ENCODE measurements around the gene ERC2. TPM values are rescaled to one million over a fixed set of nuclear protein-coding genes. Genes with fewer than 3 reads are reported as not detected.

ERC2 gene
- total RNA-seq, 3 donors from 2014 or later (not counting 1 experiment from before 2014, with no cell fraction given): not detected

- Histone ChIP-seq H3K36me3 (ENCODE audit: control insufficient read depth, insufficient read depth, low read length) (no peaks in the 10 kb centered on the region), H3K4me1 (ENCODE audit: control insufficient read depth, insufficient read depth, low read length) (no peaks in the 10 kb centered on the region), H3K9me3 (ENCODE audit: control insufficient read depth, insufficient read depth, low read length) (peaks cover 3% of the 10 kb centered on the region), H3K27me3 (ENCODE audit: control insufficient read depth, insufficient read depth, low read length) (no peaks in the 10 kb centered on the region), H3K27ac (ENCODE audit: low read length) (no peak overlapping the region), H3K4me3 (ENCODE audit: low read length) (no peak overlapping the region)
- no peak for ATAC-seq
- Mint-ChIP-seq H3K9me3 (peaks cover 0 to 7% of the 10 kb centered on the region in 2 donors), H3K4me1 (no peaks in the 10 kb centered on the region), H3K27ac (no peak overlapping the region), H3K36me3 (no peaks in the 10 kb centered on the region), H3K27me3 (ENCODE audit: low read depth in 2 of 2) (no peaks in the 10 kb centered on the region), H3K4me3 (no peak overlapping the region)
- TF ChIP-seq CTCF (IDR thresholded peaks at IDR 0.05): no peak
- intact Hi-C loops (cut with micrococcal nuclease): no loop called here
- WGBS (ENCODE audit: insufficient coverage): 88% methylated on average over 3 of the region's 4 CpGs
- no peak for DNase-seq
These were observed 943.6 kb downstream of the ERC2 start for GRCh38 chr3:55524565-55525244.

- Mint-ChIP-seq H3K27ac (no peak overlapping the region), H3K4me3 (no peak overlapping the region), H3K27me3 (ENCODE audit: low read depth in 2 of 2) (no peaks in the 10 kb centered on the region), H3K9me3 (peaks cover 0 to 7% of the 10 kb centered on the region in 2 donors), H3K4me1 (no peaks in the 10 kb centered on the region), H3K36me3 (no peaks in the 10 kb centered on the region)
- Histone ChIP-seq H3K27me3 (ENCODE audit: control insufficient read depth, insufficient read depth, low read length) (no peaks in the 10 kb centered on the region), H3K4me1 (ENCODE audit: control insufficient read depth, insufficient read depth, low read length) (no peaks in the 10 kb centered on the region), H3K36me3 (ENCODE audit: control insufficient read depth, insufficient read depth, low read length) (no peaks in the 10 kb centered on the region), H3K9me3 (ENCODE audit: control insufficient read depth, insufficient read depth, low read length) (peaks cover 3% of the 10 kb centered on the region), H3K27ac (ENCODE audit: low read length) (no peak overlapping the region), H3K4me3 (ENCODE audit: low read length) (no peak overlapping the region)
- DNase-seq (no peak), ATAC-seq (no peak)
- TF ChIP-seq CTCF (IDR thresholded peaks at IDR 0.05): no peak
- intact Hi-C loops (cut with micrococcal nuclease): no loop called here
- 80% methylated on average over 2 of the region's 2 CpGs for WGBS (ENCODE audit: insufficient coverage)
These were observed 944.8 kb downstream of the ERC2 start for GRCh38 chr3:55523471-55523870.

- Mint-ChIP-seq H3K4me3 (no peak overlapping the region), H3K36me3 (no peaks in the 10 kb centered on the region), H3K9me3 (peaks cover 0 to 5% of the 10 kb centered on the region in 2 donors), H3K27ac (no peak overlapping the region), H3K27me3 (ENCODE audit: low read depth in 2 of 2) (no peaks in the 10 kb centered on the region), H3K4me1 (no peaks in the 10 kb centered on the region)
- H3K27me3 ChIP-seq (ENCODE audit: control insufficient read depth, insufficient read depth, low read length): no peaks in the 10 kb centered on the region
- no peak overlapping the region for H3K27ac ChIP-seq (ENCODE audit: low read length)
- ATAC-seq (no peak), DNase-seq (peak in 1 of 2 donors; percentile 2)
- H3K36me3 ChIP-seq (ENCODE audit: control insufficient read depth, insufficient read depth, low read length): no peaks in the 10 kb centered on the region
- no peak for TF ChIP-seq CTCF (IDR thresholded peaks at IDR 0.05)
- H3K9me3 ChIP-seq (ENCODE audit: control insufficient read depth, insufficient read depth, low read length): peaks cover 3% of the 10 kb centered on the region
- no peaks in the 10 kb centered on the region for H3K4me1 ChIP-seq (ENCODE audit: control insufficient read depth, insufficient read depth, low read length)
- intact Hi-C loops (cut with micrococcal nuclease): no loop called here
- no peak overlapping the region for H3K4me3 ChIP-seq (ENCODE audit: low read length)
- WGBS (ENCODE audit: insufficient coverage): 53% methylated on average over 5 of the region's 6 CpGs
These were observed 946.4 kb downstream of the ERC2 start for GRCh38 chr3:55521738-55522421.

All from natural killer cell (primary cell).